Muscle of arm (tissue), 14 donors: Measurements from ENCODE around the gene EGFLAM. TPM values are rescaled to one million over a fixed set of nuclear protein-coding genes. Genes with fewer than 3 reads are reported as not detected.

ENCODE experiments used
- DNase-seq: peaks from one replicate; pipeline ENCODE4 v3.0.0-alpha.2; 2013
- long read RNA-seq, 11 donors: transcript quantifications; one replicate each; lab custom pipeline, GENCODE V29; 2026
- polyA plus RNA-seq, 12 donors: library from polyadenylated mRNA; unstranded; fragments of 120-200 nt; gene quantifications; one replicate each; pipeline ENCODE4 v1.2.1, GENCODE V29; 2013; ENCODE audit not compliant: insufficient read length in 12 of 12

The EGFLAM gene
- 10 to 100 TPM in 11 of 12 donors, not detected in 1; 33.7 to 61.3 (median 49.3) TPM for polyA plus RNA-seq
- long read RNA-seq, donor 1 = 0 reads
- long read RNA-seq, donor 2, transcript EGFLAM-205 (6 exons, 1,299 nt) = major isoform, 16 of 17 reads
- long read RNA-seq, donor 2, partial matches to known transcripts = 0 of 17 reads
- long read RNA-seq, donor 2, other reads (novel, unspliced or antisense) = 0 of 17 reads
- long read RNA-seq, donor 3, full-length matches to known transcripts = 7 of 7 reads
- long read RNA-seq, donor 3, partial matches to known transcripts = 0 of 7 reads
- long read RNA-seq, donor 3, other reads (novel, unspliced or antisense) = 0 of 7 reads
- long read RNA-seq, donor 4, partial matches to known transcripts = 0 of 4 reads
- long read RNA-seq, donor 4, other reads (novel, unspliced or antisense) = 0 of 4 reads
- long read RNA-seq, donor 5, full-length matches to known transcripts = 30 of 30 reads
- long read RNA-seq, donor 5, partial matches to known transcripts = 0 of 30 reads
- long read RNA-seq, donor 5, other reads (novel, unspliced or antisense) = 0 of 30 reads
- long read RNA-seq, donor 6, full-length matches to known transcripts = 8 of 8 reads
- long read RNA-seq, donor 6, partial matches to known transcripts = 0 of 8 reads
- long read RNA-seq, donor 6, other reads (novel, unspliced or antisense) = 0 of 8 reads
- long read RNA-seq, donor 7, transcript EGFLAM-205 (6 exons, 1,299 nt) = major isoform, 6 of 7 reads
- long read RNA-seq, donor 7, partial matches to known transcripts = 0 of 7 reads
- long read RNA-seq, donor 7, other reads (novel, unspliced or antisense) = 0 of 7 reads
- long read RNA-seq, donor 8, full-length matches to known transcripts = 26 of 26 reads
- long read RNA-seq, donor 8, partial matches to known transcripts = 0 of 26 reads
- long read RNA-seq, donor 8, other reads (novel, unspliced or antisense) = 0 of 26 reads
- long read RNA-seq, donor 9, partial matches to known transcripts = 0 of 5 reads
- long read RNA-seq, donor 9, other reads (novel, unspliced or antisense) = 0 of 5 reads
- long read RNA-seq, donor 10, transcript EGFLAM-205 (6 exons, 1,299 nt) = major isoform, 17 of 18 reads
- long read RNA-seq, donor 10, partial matches to known transcripts = 0 of 18 reads
- long read RNA-seq, donor 10, other reads (novel, unspliced or antisense) = 0 of 18 reads
- long read RNA-seq, donor 11, partial matches to known transcripts = 0 of 6 reads
- long read RNA-seq, donor 11, other reads (novel, unspliced or antisense) = 0 of 6 reads

- DNase-seq = no peak
Measured at GRCh38 chr5:38258319-38259061, at the start of gene EGFLAM. Gene EGFLAM (plus strand): TSS chr5:38258559. CDS start chr5:38258755, 196 bp downstream.

GRCh38 chr5:38208782-38209378, 49.5 kb upstream of the EGFLAM start:
- DNase-seq = peak; percentile 18

- DNase-seq = no peak
Measured at GRCh38 chr5:38210676-38211353, 47.5 kb upstream of the EGFLAM start.

GRCh38 chr5:38211354-38211710, 47.0 kb upstream of the EGFLAM start:
- no peak for DNase-seq

GRCh38 chr5:38212307-38212706, 46.1 kb upstream of the EGFLAM start:
- no peak for DNase-seq

GRCh38 chr5:38226091-38226490, 32.3 kb upstream of the EGFLAM start:
- no peak for DNase-seq

- no peak for DNase-seq
Measured at GRCh38 chr5:38228914-38229313, 29.4 kb upstream of the EGFLAM start.

GRCh38 chr5:38234737-38235136, 23.6 kb upstream of the EGFLAM start:
- DNase-seq = no peak

- no peak for DNase-seq
Measured at GRCh38 chr5:38237681-38238080, 20.7 kb upstream of the EGFLAM start.

- DNase-seq = no peak
Measured at GRCh38 chr5:38240212-38240611, 18.1 kb upstream of the EGFLAM start.

- no peak for DNase-seq
Measured at GRCh38 chr5:38241655-38242054, 16.7 kb upstream of the EGFLAM start.

GRCh38 chr5:38245307-38245706, 13.1 kb upstream of the EGFLAM start:
- DNase-seq = no peak

- DNase-seq = no peak
Measured at GRCh38 chr5:38249301-38249700, 9.1 kb upstream of the EGFLAM start.

GRCh38 chr5:38249812-38250211, 8.5 kb upstream of the EGFLAM start:
- DNase-seq = no peak

- DNase-seq = no peak
Measured at GRCh38 chr5:38250763-38251448, 7.5 kb upstream of the EGFLAM start.

GRCh38 chr5:38253759-38254158, 4.6 kb upstream of the EGFLAM start:
- no peak for DNase-seq

GRCh38 chr5:38257308-38258041, 884 bp upstream of the EGFLAM start:
- no peak for DNase-seq

- no peak for DNase-seq
Measured at GRCh38 chr5:38258042-38258318, 379 bp upstream of the EGFLAM start.
